Esophagus squamous epithelium (tissue), 5 donors: ENCODE results near the gene SNAPC4. TPM values are rescaled to one million over a fixed set of nuclear protein-coding genes. Genes with fewer than 3 reads are reported as not detected.
A peak's percentile ranks its signal among the peaks of the same experiment; 100 is the strongest.

Experiments used
- DNase-seq: peaks from one replicate; lab custom pipeline; 2025; lab: John Stamatoyannopoulos, UW
- H3K27ac ChIP-seq, 4 donors: fragments of 200-600 bp; sonication (generic); one replicate each; pipeline ENCODE4 v1.5.1; 2016 to 2019; ENCODE audit warnings: mild to moderate bottlenecking in 1 of 4
- H3K27me3 ChIP-seq, 4 donors: fragments of 200-600 bp; sonication (generic); 1 replicate in 3 of 4; 2 replicates in 1 of 4; pipeline versions ENCODE4 v1.5.1 to v1.6.0; 2017 to 2021; ENCODE audit warnings: antibody characterized with exemption in 1 of 4
- H3K36me3 ChIP-seq, 3 donors: fragments of 200-600 bp; sonication (generic); one replicate each; pipeline ENCODE4 v1.5.1; 2016 to 2019
- H3K4me1 ChIP-seq, 3 donors: fragments of 200-600 bp; sonication (generic); one replicate each; pipeline ENCODE4 v1.5.1; 2017 to 2019
- H3K4me3 ChIP-seq, 4 donors: fragments of 200-600 bp; sonication (generic); 1 replicate in 3 of 4; 2 replicates in 1 of 4; pipeline ENCODE4 v1.5.1; 2016 to 2019; ENCODE audit warnings: mild to moderate bottlenecking in 2 of 4, moderate library complexity in 1 of 4
- H3K9me3 ChIP-seq, 3 donors: fragments of 200-600 bp; sonication (generic); one replicate each; pipeline ENCODE4 v1.5.1; 2016 to 2019
- POLR2A ChIP-seq, 4 donors: fragments of 450-650 bp; IDR thresholded peaks; one replicate each; pipeline ENCODE4 v1.6.1; 2017; ENCODE audit warnings: antibody characterized with exemption in 4 of 4, mild to moderate bottlenecking in 4 of 4, moderate library complexity in 3 of 4
- WGBS, 2 donors: methylation state at CpG; one replicate each; pipeline ENCODE4 v1.1.5; 2018; 5-methylcytosine and 5-hydroxymethylcytosine counted together
- intact Hi-C: fragments of 100-400 bp; cut with DNase I; formaldehyde crosslinking; loops from one replicate; pipeline ENCODE4 v1.15.0; 2022
- total RNA-seq, 4 donors: library from RNA; depleted of rRNA; stranded (reverse); fragments of >200 nt; gene quantifications; one replicate each; pipeline ENCODE4 v1.1.0, GENCODE V29; 2016
- TF ChIP-seq, protein P1 (sequence below), 6 experiments: fragments of 450-650 bp in 4 of 6; fragments of 200-600 bp in 2 of 6; sonication (generic) in 2 of 6; IDR thresholded peaks; one replicate each; pipeline ENCODE4 v1.5.1; 2016 to 2019; ENCODE audit warnings: antibody characterized with exemption in 6 of 6, mild to moderate bottlenecking in 4 of 6, moderate library complexity in 4 of 6
- donor health status: DM: yes; HTN: yes; CAD: no.

Gene SNAPC4
- total RNA-seq, 4 donors from 2014 or later = 2.6 to 5.1 (median 4.5) TPM

DNA sequence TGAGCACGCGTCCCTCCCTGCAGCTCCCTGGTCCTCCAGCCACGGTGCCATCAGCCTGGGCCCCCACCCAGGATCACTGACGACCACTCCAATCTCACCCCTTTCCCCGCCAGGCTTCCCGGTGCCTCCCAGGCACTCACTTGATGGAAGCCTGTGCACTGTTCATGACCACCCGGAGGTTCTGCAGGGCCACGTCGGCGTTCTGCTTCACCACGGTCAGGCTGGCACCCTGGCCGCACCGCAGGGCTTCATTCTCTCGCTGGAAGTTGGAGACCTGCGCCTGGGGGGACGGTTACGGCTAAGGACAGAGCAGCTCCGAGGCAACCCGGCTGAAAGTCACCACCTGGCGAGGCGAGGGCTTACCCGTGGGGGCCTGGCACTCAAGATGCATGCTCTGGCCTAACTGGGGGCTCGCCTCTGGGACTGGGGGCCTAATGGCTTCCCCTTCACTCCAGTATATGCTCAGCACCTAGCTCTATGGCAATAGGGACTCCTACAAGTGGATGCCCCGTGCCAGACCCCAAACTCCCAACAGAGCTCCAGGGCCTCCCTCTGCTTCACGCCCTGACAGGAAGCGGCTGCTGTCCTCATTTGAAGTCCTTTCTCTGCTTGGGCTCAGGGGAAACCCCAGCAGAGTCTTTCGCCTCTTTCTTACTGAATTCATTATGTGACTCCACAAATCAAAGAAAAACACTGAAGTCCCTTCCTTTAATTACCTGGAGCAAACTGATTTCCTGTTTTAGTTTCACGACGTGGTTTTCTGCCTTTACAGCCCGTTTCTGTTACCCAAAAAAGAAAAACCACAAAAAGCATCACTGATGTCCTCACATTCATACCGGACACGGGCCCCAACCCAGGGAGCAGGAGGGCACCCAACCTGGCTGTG lies 4.2 kb upstream of the SNAPC4 start:
- H3K27ac ChIP-seq = peak overlapping the region in 2 of 4 donors; percentile 17 to 22
- no peak for DNase-seq
- no peak for TF ChIP-seq POLR2A (IDR thresholded peaks at IDR 0.05)
- TF ChIP-seq, protein P1, sequence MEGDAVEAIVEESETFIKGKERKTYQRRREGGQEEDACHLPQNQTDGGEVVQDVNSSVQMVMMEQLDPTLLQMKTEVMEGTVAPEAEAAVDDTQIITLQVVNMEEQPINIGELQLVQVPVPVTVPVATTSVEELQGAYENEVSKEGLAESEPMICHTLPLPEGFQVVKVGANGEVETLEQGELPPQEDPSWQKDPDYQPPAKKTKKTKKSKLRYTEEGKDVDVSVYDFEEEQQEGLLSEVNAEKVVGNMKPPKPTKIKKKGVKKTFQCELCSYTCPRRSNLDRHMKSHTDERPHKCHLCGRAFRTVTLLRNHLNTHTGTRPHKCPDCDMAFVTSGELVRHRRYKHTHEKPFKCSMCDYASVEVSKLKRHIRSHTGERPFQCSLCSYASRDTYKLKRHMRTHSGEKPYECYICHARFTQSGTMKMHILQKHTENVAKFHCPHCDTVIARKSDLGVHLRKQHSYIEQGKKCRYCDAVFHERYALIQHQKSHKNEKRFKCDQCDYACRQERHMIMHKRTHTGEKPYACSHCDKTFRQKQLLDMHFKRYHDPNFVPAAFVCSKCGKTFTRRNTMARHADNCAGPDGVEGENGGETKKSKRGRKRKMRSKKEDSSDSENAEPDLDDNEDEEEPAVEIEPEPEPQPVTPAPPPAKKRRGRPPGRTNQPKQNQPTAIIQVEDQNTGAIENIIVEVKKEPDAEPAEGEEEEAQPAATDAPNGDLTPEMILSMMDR (IDR thresholded peaks at IDR 0.05) = no peak
- H3K9me3 ChIP-seq = no peaks in the 10 kb centered on the region
- no peak overlapping the region for H3K4me3 ChIP-seq
- intact Hi-C loops = no loop called here
- peaks cover 9 to 66% (median 15%) of the 10 kb centered on the region in 3 donors for H3K36me3 ChIP-seq
- H3K4me1 ChIP-seq = peaks cover 17 to 51% (median 17%) of the 10 kb centered on the region in 3 donors
- WGBS, 2 donors = 39 to 77% methylated on average over 10 to 12 of the region's 32 CpGs
- H3K27me3 ChIP-seq = no peaks in the 10 kb centered on the region

DNA sequence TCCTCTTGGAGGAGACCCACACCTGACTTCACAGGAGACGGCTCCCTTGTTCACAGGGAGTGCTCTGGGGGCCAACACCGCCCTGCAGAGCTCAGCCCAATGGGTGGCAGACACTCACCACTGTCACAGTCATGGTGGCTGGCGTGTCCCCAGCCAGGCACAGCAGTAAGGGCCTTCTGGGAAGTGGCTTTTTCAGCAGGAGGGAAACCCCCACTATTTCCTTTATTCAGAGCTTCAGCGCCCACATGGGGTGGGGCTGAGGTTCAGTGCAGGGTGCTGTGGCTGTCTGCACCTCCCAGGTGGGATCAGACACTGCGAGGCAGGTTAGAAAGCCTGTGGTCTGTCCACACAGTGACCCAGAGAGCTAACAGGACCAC lies 3.6 kb upstream of the SNAPC4 start:
- no peak overlapping the region for H3K27ac ChIP-seq
- 71 to 82% methylated on average over 1 to 3 of the region's 5 CpGs for WGBS, 2 donors
- DNase-seq = no peak
- H3K9me3 ChIP-seq = no peaks in the 10 kb centered on the region
- H3K36me3 ChIP-seq = peaks cover 9 to 66% (median 15%) of the 10 kb centered on the region in 3 donors
- H3K4me3 ChIP-seq = no peak overlapping the region
- intact Hi-C loops = no loop called here
- TF ChIP-seq POLR2A (IDR thresholded peaks at IDR 0.05) = no peak
- TF ChIP-seq, protein P1 (IDR thresholded peaks at IDR 0.05) = no peak
- H3K4me1 ChIP-seq = peaks cover 16 to 51% (median 17%) of the 10 kb centered on the region in 3 donors
- H3K27me3 ChIP-seq = no peaks in the 10 kb centered on the region

DNA sequence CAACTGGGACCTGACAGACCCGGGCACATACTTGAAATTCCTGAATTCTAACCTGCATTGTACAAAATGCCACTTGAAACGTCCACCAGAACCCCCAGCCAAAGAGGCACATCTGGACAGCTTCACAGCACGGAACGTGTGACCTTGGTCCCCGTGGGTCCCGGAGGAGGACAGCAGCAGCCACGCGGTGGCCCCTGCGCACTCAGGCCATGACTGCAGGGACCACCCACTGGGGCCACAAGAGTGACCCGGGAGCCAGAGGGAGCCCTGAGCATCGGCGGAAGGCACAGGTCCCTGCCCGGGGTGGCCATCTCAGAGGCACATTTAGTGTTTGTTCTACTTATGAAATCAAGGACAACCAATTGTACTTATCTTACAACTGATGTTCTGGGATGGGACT lies 2.1 kb upstream of the SNAPC4 start:
- H3K27ac ChIP-seq = no peak overlapping the region
- 56 to 79% methylated on average over 1 to 6 of the region's 13 CpGs for WGBS, 2 donors
- DNase-seq = no peak
- TF ChIP-seq, protein P1 (IDR thresholded peaks at IDR 0.05) = no peak
- TF ChIP-seq POLR2A (IDR thresholded peaks at IDR 0.05) = no peak
- no peak overlapping the region for H3K4me3 ChIP-seq
- no peaks in the 10 kb centered on the region for H3K27me3 ChIP-seq
- H3K9me3 ChIP-seq = no peaks in the 10 kb centered on the region
- peaks cover 6 to 67% (median 10%) of the 10 kb centered on the region in 3 donors for H3K36me3 ChIP-seq
- peaks cover 16 to 52% (median 18%) of the 10 kb centered on the region in 3 donors for H3K4me1 ChIP-seq
- intact Hi-C loops = no loop called here

DNA sequence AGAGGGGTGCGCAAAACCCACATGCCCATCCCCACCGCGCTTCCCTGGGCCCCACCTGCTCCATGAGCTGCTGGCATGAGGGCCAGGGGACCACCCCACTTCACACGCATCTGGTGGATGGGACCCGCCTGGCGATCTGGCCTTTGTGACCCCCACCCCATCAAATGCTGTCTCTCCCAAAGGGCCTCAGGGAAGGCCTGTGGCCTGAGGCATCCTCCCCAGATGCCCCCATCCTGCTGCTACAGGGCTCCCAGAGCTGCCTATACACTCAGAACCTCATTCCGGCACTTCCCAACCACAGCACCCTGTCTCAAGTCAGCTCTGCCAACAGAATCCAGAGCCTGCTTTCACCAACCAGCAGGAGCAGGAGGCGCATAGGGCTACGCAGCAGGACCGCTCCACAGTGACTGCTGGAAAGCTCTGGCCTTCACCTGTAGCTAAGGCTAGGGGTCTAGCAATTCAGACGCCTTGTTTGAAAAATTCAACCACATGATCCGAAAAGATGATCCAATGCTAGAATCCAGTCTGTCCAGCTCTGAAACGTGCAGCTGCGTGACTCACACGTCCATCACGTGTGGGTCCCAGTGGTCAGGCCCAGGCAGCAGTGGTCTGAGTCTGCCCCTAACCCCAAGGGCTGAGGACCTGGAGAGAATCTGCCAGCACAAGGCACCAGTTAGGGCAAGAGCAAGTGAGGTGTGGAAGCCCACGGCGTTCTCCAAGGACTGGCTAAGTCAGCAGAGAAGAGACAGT lies 1.4 kb upstream of the SNAPC4 start:
- Histone ChIP-seq H3K27me3 (no peaks in the 10 kb centered on the region), H3K4me3 (no peak overlapping the region), H3K9me3 (no peaks in the 10 kb centered on the region), H3K27ac (no peak overlapping the region), H3K36me3 (peaks cover 0 to 67% (median 10%) of the 10 kb centered on the region in 3 donors), H3K4me1 (peaks cover 16 to 52% (median 18%) of the 10 kb centered on the region in 3 donors)
- no peak for TF ChIP-seq POLR2A (IDR thresholded peaks at IDR 0.05)
- TF ChIP-seq, protein P1 (IDR thresholded peaks at IDR 0.05) = no peak
- WGBS, 2 donors = 88 to 89% methylated on average over 8 to 16 of the region's 18 CpGs
- no peak for DNase-seq
- intact Hi-C loops = no loop called here
